ENCODE results near the gene QPCT. TPM values are rescaled to one million over a fixed set of nuclear protein-coding genes. Genes with fewer than 3 reads are reported as not detected.
A peak's percentile ranks its signal among the peaks of the same experiment; 100 is the strongest.

Gene QPCT
- total RNA-seq, 3 donors from 2014 or later (not counting 1 experiment from before 2014, with no cell fraction given): 0.38 to 2.1 (median 2.1) TPM

GRCh38 chr2:37325625-37326071, 18.8 kb upstream of the QPCT start:
- ATAC-seq: no peak
- TF ChIP-seq CTCF (IDR thresholded peaks at IDR 0.05): no peak
- intact Hi-C loops (cut with micrococcal nuclease): loop anchor here (2.0 kb wide), 2 partner anchors 65 to 95 kb away; partner anchors contain the start of genes CEBPZ and NDUFAF7
- H3K4me1 Mint-ChIP-seq: peaks cover 28 to 32% of the 10 kb centered on the region in 2 donors
- H3K27ac Mint-ChIP-seq: peak overlapping the region; percentile 80 to 96
- no peaks in the 10 kb centered on the region for H3K36me3 ChIP-seq (ENCODE audit: control insufficient read depth, insufficient read depth, low read length)
- peaks cover 20% of the 10 kb centered on the region for H3K4me1 ChIP-seq (ENCODE audit: control insufficient read depth, insufficient read depth, low read length)
- no peak for DNase-seq
- peaks cover 3% of the 10 kb centered on the region for H3K27me3 ChIP-seq (ENCODE audit: control insufficient read depth, insufficient read depth, low read length)
- H3K9me3 ChIP-seq (ENCODE audit: control insufficient read depth, insufficient read depth, low read length): no peaks in the 10 kb centered on the region
- WGBS (ENCODE audit: insufficient coverage): 94% methylated on average over 12 of the region's 12 CpGs
- peak overlapping the region; percentile 84 for H3K4me3 Mint-ChIP-seq
- H3K9me3 Mint-ChIP-seq: no peaks in the 10 kb centered on the region
- H3K27ac ChIP-seq (ENCODE audit: low read length): no peak overlapping the region
- peak overlapping the region; percentile 82 for H3K4me3 ChIP-seq (ENCODE audit: low read length)
- peaks cover 10 to 19% of the 10 kb centered on the region in 2 donors for H3K27me3 Mint-ChIP-seq (ENCODE audit: low read depth in 2 of 2)
- H3K36me3 Mint-ChIP-seq: no peaks in the 10 kb centered on the region

GRCh38 chr2:37326285-37326684, 18.1 kb upstream of the QPCT start:
- Mint-ChIP-seq H3K9me3 (no peaks in the 10 kb centered on the region), H3K27me3 (ENCODE audit: low read depth in 2 of 2) (peaks cover 13 to 24% of the 10 kb centered on the region in 2 donors), H3K4me3 (peak overlapping the region; percentile 66), H3K36me3 (no peaks in the 10 kb centered on the region), H3K27ac (peak overlapping the region in 1 of 2 donors; percentile 76), H3K4me1 (peaks cover 24 to 29% of the 10 kb centered on the region in 2 donors)
- no peak for TF ChIP-seq CTCF (IDR thresholded peaks at IDR 0.05)
- intact Hi-C loops (cut with micrococcal nuclease): no loop called here
- Histone ChIP-seq H3K4me1 (ENCODE audit: control insufficient read depth, insufficient read depth, low read length) (peaks cover 20% of the 10 kb centered on the region), H3K4me3 (ENCODE audit: low read length) (no peak overlapping the region), H3K27ac (ENCODE audit: low read length) (no peak overlapping the region), H3K9me3 (ENCODE audit: control insufficient read depth, insufficient read depth, low read length) (no peaks in the 10 kb centered on the region), H3K36me3 (ENCODE audit: control insufficient read depth, insufficient read depth, low read length) (no peaks in the 10 kb centered on the region), H3K27me3 (ENCODE audit: control insufficient read depth, insufficient read depth, low read length) (peaks cover 3% of the 10 kb centered on the region)
- WGBS (ENCODE audit: insufficient coverage): 26% methylated on average over 1 of the region's 2 CpGs
- ATAC-seq (no peak), DNase-seq (no peak)

GRCh38 chr2:37326866-37327634, 17.4 kb upstream of the QPCT start:
- H3K36me3 Mint-ChIP-seq: no peaks in the 10 kb centered on the region
- no peak for DNase-seq
- peak overlapping the region in 1 of 2 donors; percentile 76 for H3K27ac Mint-ChIP-seq
- peaks cover 15 to 30% of the 10 kb centered on the region in 2 donors for H3K27me3 Mint-ChIP-seq (ENCODE audit: low read depth in 2 of 2)
- H3K4me3 Mint-ChIP-seq: peak overlapping the region; percentile 4
- peaks cover 3% of the 10 kb centered on the region for H3K27me3 ChIP-seq (ENCODE audit: control insufficient read depth, insufficient read depth, low read length)
- no peak for ATAC-seq
- no peak for TF ChIP-seq CTCF (IDR thresholded peaks at IDR 0.05)
- peaks cover 20% of the 10 kb centered on the region for H3K4me1 ChIP-seq (ENCODE audit: control insufficient read depth, insufficient read depth, low read length)
- peaks cover 17 to 23% of the 10 kb centered on the region in 2 donors for H3K4me1 Mint-ChIP-seq
- H3K9me3 ChIP-seq (ENCODE audit: control insufficient read depth, insufficient read depth, low read length): no peaks in the 10 kb centered on the region
- H3K9me3 Mint-ChIP-seq: no peaks in the 10 kb centered on the region
- no peaks in the 10 kb centered on the region for H3K36me3 ChIP-seq (ENCODE audit: control insufficient read depth, insufficient read depth, low read length)
- intact Hi-C loops (cut with micrococcal nuclease): no loop called here
- H3K4me3 ChIP-seq (ENCODE audit: low read length): no peak overlapping the region
- no peak overlapping the region for H3K27ac ChIP-seq (ENCODE audit: low read length)
- 97% methylated on average over 8 of the region's 8 CpGs for WGBS (ENCODE audit: insufficient coverage)
